HEK293T (cell line): ENCODE data around the gene GCNA.

ENCODE experiments used
- BHLHE40 ChIP-seq: fragments of 450-650 bp; IDR thresholded peaks from 2 replicates; pipeline ENCODE4 v1.6.1; 2016; ENCODE audit warnings: mild to moderate bottlenecking, moderate library complexity, borderline replicate concordance
- ELF4 ChIP-seq: fragments of 450-650 bp; IDR thresholded peaks from 2 replicates; pipeline ENCODE4 v1.6.1; 2017; ENCODE audit warnings: antibody characterized with exemption
- FOXA1 ChIP-seq: fragments of 450-650 bp; IDR thresholded peaks from 2 replicates; pipeline ENCODE4 v1.6.1; 2016; ENCODE audit warnings: mild to moderate bottlenecking
- FOXM1 ChIP-seq: fragments of 450-650 bp; IDR thresholded peaks from 2 replicates; pipeline ENCODE4 v1.6.1; 2017; ENCODE audit warnings: mild to moderate bottlenecking, borderline replicate concordance
- NFRKB ChIP-seq: fragments of 450-650 bp; IDR thresholded peaks from 2 replicates; pipeline ENCODE4 v1.6.1; 2016; ENCODE audit warnings: mild to moderate bottlenecking, moderate library complexity
- SP1 ChIP-seq: fragments of 450-650 bp; IDR thresholded peaks from 2 replicates; pipeline ENCODE4 v1.6.1; 2017
- SUZ12 ChIP-seq: fragments of 450-650 bp; IDR thresholded peaks from 2 replicates; pipeline ENCODE4 v1.6.1; 2016; ENCODE audit warnings: mild to moderate bottlenecking
- TARDBP ChIP-seq: fragments of 450-650 bp; IDR thresholded peaks from 2 replicates; pipeline ENCODE4 v1.6.1; 2016
- ZNF384 ChIP-seq: fragments of 450-650 bp; IDR thresholded peaks from 2 replicates; pipeline ENCODE4 v1.6.1; 2016

GRCh38 chrX:71579136-71579989, 1.1 kb downstream of the GCNA start:
- TF ChIP-seq ZNF384 (no peak), SP1 (no peak), SUZ12 (no peak), TARDBP (no peak), FOXA1 (no peak), ELF4 (no peak), NFRKB (no peak), BHLHE40 (no peak), FOXM1 (no peak)
